ENCODE results near the gene SPATA9. TPM values are rescaled to one million over a fixed set of nuclear protein-coding genes. Genes with fewer than 3 reads are reported as not detected.

The SPATA9 gene
- total and polyA plus RNA-seq, 3 donors from 2014 or later: 7.4 to 36.9 (median 21.2) TPM

DNA sequence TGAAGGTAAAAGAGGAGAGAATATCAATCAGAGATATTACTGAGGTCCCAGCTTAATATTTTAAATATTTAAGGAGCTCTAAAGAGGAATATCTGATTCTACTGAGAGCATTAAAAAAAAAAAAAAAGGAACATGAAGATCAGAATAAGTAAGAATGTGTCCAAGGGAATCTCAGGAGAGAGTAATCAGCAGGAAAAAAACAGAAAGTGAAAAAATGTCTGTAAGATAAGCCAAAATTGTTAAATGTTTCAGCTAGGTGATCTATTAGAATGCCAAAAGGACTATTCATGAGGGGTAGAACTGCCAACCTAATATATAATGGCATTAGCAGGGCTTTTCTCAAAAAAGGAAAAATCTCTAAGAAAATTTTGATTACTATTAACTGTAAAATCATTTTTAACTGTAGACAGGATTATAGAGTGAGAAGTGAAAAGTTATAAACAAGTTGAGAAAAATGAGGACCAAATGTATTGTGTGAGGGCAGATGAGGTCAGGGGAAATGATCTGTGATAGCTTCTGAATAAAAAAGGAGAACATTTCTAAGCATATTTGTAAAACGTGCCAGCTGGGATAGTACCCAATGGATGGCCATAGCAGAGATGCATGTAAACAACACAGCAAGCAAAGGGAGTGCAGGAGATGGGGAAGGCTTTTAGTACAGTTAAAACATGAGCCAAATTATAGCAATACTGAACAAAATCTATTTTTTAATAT lies 38.9 kb upstream of the SPATA9 start:
- Histone ChIP-seq H3K27me3 (no peaks in the 10 kb centered on the region), H3K9me3 (no peaks in the 10 kb centered on the region), H3K27ac (peak overlapping the region; percentile 69 to 81), H3K4me3 (no peak overlapping the region), H3K36me3 (ENCODE audit: low read depth, missing control alignments) (no peaks in the 10 kb centered on the region), H3K4me1 (peaks cover 41% of the 10 kb centered on the region)
- WGBS, 2 donors: 33 to 41% methylated on average over 1 of the region's 1 CpG
- DNase-seq: no peak
- intact Hi-C loops (cut with DNase I; ENCODE audit: low total_unique reads): no loop called here
- TF ChIP-seq, protein P1, sequence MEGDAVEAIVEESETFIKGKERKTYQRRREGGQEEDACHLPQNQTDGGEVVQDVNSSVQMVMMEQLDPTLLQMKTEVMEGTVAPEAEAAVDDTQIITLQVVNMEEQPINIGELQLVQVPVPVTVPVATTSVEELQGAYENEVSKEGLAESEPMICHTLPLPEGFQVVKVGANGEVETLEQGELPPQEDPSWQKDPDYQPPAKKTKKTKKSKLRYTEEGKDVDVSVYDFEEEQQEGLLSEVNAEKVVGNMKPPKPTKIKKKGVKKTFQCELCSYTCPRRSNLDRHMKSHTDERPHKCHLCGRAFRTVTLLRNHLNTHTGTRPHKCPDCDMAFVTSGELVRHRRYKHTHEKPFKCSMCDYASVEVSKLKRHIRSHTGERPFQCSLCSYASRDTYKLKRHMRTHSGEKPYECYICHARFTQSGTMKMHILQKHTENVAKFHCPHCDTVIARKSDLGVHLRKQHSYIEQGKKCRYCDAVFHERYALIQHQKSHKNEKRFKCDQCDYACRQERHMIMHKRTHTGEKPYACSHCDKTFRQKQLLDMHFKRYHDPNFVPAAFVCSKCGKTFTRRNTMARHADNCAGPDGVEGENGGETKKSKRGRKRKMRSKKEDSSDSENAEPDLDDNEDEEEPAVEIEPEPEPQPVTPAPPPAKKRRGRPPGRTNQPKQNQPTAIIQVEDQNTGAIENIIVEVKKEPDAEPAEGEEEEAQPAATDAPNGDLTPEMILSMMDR (IDR thresholded peaks at IDR 0.05): no peak
- no peak for TF ChIP-seq POLR2A (IDR thresholded peaks at IDR 0.05)

DNA sequence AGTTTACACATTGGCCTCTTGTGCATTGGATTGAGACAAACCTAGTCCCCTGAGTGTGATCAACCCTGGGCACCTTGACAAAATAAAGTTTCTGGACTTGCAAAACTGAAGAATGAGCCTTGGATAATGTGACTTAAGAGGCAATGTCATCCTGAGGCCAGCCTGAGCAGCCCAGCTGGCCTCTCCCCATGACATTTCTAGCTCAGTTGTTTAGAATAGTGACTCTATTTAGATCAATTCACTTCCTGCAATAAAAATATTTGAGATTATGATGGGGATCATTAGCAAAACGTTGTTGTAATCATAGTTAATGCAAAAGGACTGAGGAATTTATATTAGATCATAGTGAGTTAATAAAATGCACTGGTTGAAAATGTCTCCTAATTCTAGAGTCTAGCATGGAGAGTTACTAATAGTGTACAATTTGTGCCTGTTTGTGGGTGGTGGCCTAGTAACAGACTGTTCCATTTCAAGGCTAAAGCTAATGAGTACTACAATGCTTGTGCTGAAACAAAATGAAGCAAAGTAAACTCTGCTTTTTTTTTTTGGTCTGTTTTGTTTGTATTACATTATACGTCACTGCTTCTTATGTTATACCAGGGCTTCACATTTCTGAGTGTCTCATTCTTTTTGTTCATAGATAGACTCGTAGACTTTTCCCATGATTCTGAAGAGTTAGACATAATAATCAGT lies 37.4 kb upstream of the SPATA9 start:
- peak; percentile 62 for DNase-seq
- Histone ChIP-seq H3K27ac (peak overlapping the region; percentile 69 to 81), H3K27me3 (no peaks in the 10 kb centered on the region), H3K4me3 (no peak overlapping the region), H3K4me1 (peaks cover 34% of the 10 kb centered on the region), H3K9me3 (no peaks in the 10 kb centered on the region), H3K36me3 (ENCODE audit: low read depth, missing control alignments) (no peaks in the 10 kb centered on the region)
- TF ChIP-seq, protein P1 (IDR thresholded peaks at IDR 0.05): no peak
- TF ChIP-seq POLR2A (IDR thresholded peaks at IDR 0.05): no peak
- WGBS, 2 donors: 26 to 48% methylated on average over 3 of the region's 3 CpGs
- intact Hi-C loops (cut with DNase I; ENCODE audit: low total_unique reads): no loop called here

DNA sequence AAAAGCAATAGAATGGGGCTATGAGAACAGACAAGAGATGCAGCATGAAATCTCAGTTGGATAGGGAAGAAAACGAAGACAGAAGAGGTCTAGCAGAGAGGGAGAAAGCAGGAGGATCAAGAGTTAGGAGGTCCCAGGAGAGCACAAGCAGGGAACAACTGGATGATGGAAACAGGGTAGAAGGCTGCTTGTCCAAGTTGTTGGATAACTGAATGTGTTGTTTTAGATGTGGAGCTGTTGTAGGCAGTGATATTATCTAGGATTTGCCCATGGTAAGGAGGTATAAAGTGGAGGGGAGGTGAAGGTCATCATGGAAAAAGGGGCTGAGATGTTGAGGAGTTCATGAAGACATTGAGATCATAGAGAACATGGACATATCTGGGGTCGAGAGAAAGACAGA lies 35.9 kb upstream of the SPATA9 start:
- DNase-seq: no peak
- intact Hi-C loops (cut with DNase I; ENCODE audit: low total_unique reads): no loop called here
- no peak overlapping the region for H3K4me3 ChIP-seq
- H3K4me1 ChIP-seq: peaks cover 32% of the 10 kb centered on the region
- no peaks in the 10 kb centered on the region for H3K27me3 ChIP-seq
- WGBS, 2 donors: 66 to 90% methylated on average over 2 of the region's 2 CpGs
- TF ChIP-seq, protein P1 (IDR thresholded peaks at IDR 0.05): no peak
- TF ChIP-seq POLR2A (IDR thresholded peaks at IDR 0.05): no peak
- H3K27ac ChIP-seq: peak overlapping the region; percentile 69 to 81
- H3K36me3 ChIP-seq (ENCODE audit: low read depth, missing control alignments): no peaks in the 10 kb centered on the region
- H3K9me3 ChIP-seq: no peaks in the 10 kb centered on the region

DNA sequence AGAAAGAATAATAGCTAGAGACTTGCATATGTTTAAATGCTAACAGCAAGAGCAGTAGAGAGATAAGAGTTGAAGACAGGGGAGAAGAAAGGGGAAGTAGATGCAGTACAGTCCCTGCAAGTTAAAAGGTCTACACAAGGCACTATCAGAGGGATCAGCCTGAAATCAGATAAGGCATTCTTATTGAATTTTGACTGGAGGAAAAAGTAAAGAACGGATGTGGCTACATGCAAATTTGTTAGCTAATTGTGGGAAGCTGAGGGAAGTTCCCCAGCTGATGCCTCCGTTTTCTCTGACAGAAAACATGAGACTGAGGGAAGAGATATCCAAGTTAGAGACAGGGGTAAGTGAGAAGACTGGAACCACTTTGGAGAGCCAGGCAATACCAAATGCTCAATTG lies 35.4 kb upstream of the SPATA9 start:
- Histone ChIP-seq H3K9me3 (no peaks in the 10 kb centered on the region), H3K27me3 (no peaks in the 10 kb centered on the region), H3K4me1 (peaks cover 28% of the 10 kb centered on the region), H3K36me3 (ENCODE audit: low read depth, missing control alignments) (no peaks in the 10 kb centered on the region), H3K4me3 (no peak overlapping the region), H3K27ac (no peak overlapping the region)
- 82 to 84% methylated on average over 2 of the region's 2 CpGs for WGBS, 2 donors
- TF ChIP-seq, protein P1 (IDR thresholded peaks at IDR 0.05): no peak
- TF ChIP-seq POLR2A (IDR thresholded peaks at IDR 0.05): no peak
- intact Hi-C loops (cut with DNase I; ENCODE audit: low total_unique reads): no loop called here
- no peak for DNase-seq
